GM19395 (cell line): ENCODE results near the gene SHISAL1.

ENCODE experiments used
- ATAC-seq: cut with Tn5 transposase; IDR thresholded peaks from one replicate; pipeline ENCODE4 v1.9.1; 2021; ENCODE audit warnings: mild to moderate bottlenecking, moderate library complexity; ENCODE audit not compliant: unreplicated experiment

The SHISAL1 gene

GRCh38 chr22:44312766-44313165 is at the start of gene SHISAL1:
TSS of gene SHISAL1 (minus strand) at chr22:44312951. CDS start at chr22:44300945, 12,006 bp downstream.
- no peak for ATAC-seq

GRCh38 chr22:44361391-44362126 is 48.8 kb upstream of the SHISAL1 start:
- ATAC-seq = no peak

- no peak for ATAC-seq
Observed at GRCh38 chr22:44360668-44361381, 48.1 kb upstream of the SHISAL1 start.

DNA sequence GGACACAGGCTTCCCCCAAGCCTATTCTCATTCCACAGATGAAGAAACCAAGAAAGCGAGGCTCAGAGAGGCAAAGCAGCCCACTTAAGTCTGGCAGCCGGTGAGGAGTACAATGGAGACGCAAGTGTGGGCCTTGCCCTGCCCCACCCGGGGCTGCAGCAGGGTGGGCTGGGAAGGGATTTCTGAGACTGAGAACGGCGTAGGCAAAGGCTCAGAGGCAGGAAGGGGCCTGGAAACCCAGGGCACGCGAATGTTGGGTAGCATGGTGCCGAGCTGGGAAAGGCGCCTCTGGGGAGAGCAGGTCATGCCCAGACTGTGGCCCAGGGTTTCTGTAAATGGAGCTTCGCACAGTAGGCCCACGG is 47.5 kb upstream of the SHISAL1 start:
- ATAC-seq = no peak

- no peak for ATAC-seq
Observed at GRCh38 chr22:44359496-44360110, 46.9 kb upstream of the SHISAL1 start.

- ATAC-seq = no peak
Observed at GRCh38 chr22:44358709-44359440, 46.1 kb upstream of the SHISAL1 start.

DNA sequence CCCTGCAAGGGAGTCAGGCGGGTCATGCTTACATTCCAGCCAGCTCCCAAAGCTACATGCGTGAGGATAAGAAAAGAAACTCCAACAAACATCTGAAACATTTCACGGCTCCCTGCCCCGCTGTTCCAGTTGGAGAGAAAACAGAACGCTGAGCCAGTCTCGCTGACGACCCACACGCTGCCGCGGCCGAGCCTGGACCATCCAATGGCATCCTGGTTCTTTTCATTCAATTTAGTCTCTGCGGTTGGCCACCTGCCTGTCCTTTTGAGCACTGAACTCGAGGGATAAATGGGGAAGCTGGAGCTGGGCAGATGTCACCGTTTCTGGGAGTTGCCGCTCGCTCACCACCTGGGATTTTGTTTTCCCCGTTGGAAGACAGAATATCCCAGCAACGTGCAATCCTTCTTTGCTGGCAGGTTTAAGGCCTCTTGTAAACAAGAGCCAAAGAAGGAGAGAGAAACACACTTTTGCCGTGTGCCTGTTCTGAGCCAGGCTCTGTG is 45.3 kb upstream of the SHISAL1 start:
- no peak for ATAC-seq

GRCh38 chr22:44357296-44357965 is 44.7 kb upstream of the SHISAL1 start:
- no peak for ATAC-seq

- ATAC-seq = no peak
Observed at GRCh38 chr22:44355716-44356070, 42.9 kb upstream of the SHISAL1 start.

GRCh38 chr22:44354288-44354687 is 41.5 kb upstream of the SHISAL1 start:
- ATAC-seq = no peak

- no peak for ATAC-seq
Observed at GRCh38 chr22:44353041-44353440, 40.3 kb upstream of the SHISAL1 start.

GRCh38 chr22:44352378-44353035 is 39.8 kb upstream of the SHISAL1 start:
- no peak for ATAC-seq

DNA sequence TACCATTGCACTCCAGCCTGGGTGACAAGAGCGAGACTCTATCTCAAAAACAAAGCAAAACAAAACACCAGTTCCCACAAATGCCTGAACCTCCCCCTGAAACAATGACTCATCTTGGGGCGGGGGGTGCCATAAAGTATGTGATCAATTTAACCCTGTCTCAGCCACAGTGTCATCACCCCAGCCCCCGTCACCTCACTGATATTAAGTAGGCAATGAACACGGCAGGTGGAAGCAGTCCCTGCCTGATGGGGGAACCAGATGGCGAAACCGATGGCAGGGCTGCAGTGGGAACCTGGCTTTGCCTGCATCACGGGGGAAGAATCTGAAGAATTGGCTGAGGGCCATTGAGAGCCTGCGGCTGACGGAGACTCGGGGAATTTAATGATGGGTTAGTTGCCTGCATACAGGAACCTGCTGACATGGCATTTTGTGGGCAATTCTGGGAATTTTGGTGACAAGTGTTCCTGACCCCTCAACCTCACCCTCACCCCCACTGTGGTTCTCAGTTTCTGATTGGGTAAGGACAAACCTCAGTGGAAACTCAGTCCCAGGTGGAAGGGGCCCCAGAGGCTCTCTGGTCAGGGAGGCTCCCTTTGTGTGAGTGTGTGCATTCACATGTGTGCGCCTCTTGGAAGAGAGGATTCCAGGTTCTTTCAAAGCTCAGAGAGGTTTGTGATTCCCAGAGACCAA is 39.1 kb upstream of the SHISAL1 start:
- ATAC-seq = no peak

- no peak for ATAC-seq
Observed at GRCh38 chr22:44351037-44351436, 38.3 kb upstream of the SHISAL1 start.

GRCh38 chr22:44349594-44349993 is 36.8 kb upstream of the SHISAL1 start:
- ATAC-seq = no peak

DNA sequence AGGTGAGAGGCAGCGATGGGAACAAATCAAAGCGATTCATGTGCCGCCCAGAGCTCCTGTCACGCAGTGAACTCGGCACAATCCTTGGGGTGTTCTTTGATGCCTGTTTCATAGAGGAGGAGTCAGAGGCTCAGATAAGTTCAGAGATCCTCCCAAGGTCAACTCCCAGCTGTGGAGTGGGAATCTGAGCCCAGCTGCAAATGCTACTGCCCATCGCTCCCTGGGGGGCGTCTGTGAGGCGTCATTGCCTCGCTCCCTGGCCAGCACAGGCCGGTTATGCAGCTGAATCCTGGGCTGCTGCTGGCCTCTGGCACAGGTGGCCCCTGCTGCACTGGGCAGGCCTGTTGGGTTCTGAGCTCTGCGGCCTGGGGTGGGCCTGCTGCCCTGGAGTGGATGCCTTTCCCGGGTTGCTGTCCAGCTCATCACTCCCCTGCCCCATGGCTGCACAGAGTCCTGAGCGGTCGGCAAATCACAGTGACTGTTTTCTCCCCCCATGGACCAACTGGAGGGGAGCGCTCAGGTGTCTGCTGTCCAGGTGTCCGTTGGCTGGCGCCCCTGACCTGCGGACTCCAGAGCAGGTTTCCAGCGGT is 36.3 kb upstream of the SHISAL1 start:
- ATAC-seq = no peak

GRCh38 chr22:44347549-44347948 is 34.8 kb upstream of the SHISAL1 start:
- ATAC-seq = no peak

DNA sequence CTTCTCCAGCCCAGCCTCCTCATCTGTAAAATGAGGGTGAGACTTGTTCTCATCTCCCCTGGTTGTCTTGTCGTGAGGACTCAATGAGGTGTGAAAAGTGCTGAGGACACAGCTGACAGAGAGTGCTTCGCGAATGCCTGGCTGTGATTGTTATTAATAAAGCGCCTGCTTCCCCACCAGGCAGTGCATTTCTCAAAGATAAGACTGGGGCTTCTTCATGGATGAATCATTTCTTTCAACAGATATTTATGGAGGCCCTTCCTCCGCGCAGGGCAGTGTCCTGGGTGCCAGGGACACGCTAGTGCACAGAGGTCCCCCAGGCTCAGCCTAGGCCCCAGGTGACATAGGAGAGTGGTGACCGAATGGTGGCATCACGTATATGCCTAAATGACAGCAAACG is 34.3 kb upstream of the SHISAL1 start:
- no peak for ATAC-seq

- no peak for ATAC-seq
Observed at GRCh38 chr22:44345872-44346271, 33.1 kb upstream of the SHISAL1 start.
